ENCODE results near the gene KLHL29. TPM values are rescaled to one million over a fixed set of nuclear protein-coding genes. Genes with fewer than 3 reads are reported as not detected.

Gene KLHL29
- polyA plus RNA-seq, 1 of the 3 experiments (the other 2 are of a cell fraction) = 4.6 TPM

- Histone ChIP-seq H3K36me3 (replicated peaks in 1 of 2; ENCODE audit: control insufficient read depth in 1 of 2, insufficient read depth in 2 of 2, low read length in 1 of 2) (no peaks in the 10 kb centered on the region), H3K9me3 (no peaks in the 10 kb centered on the region), H4K20me1 (ENCODE audit: insufficient read depth) (no peaks in the 10 kb centered on the region), H3F3A (replicated peaks; ENCODE audit: insufficient read depth) (no peaks in the 10 kb centered on the region), H3K4me2 (no peak overlapping the region), H3K27me3 (ENCODE audit: insufficient read depth) (no peaks in the 10 kb centered on the region), H3K79me2 (ENCODE audit: insufficient read depth) (no peaks in the 10 kb centered on the region), H3K9me2 (no peaks in the 10 kb centered on the region), H3K4me1 (ENCODE audit: control insufficient read depth in 1 of 2, insufficient read depth in 2 of 2, low read depth in 1 of 2, low read length in 1 of 2) (peaks cover 0 to 68% of the 10 kb centered on the region in 2 experiments; a peak in 2 of 4 replicates), H3K27ac (ENCODE audit: low read depth in 2 of 2, low read length in 1 of 2) (no peak overlapping the region), H3K9ac (no peak overlapping the region), H2AFZ (ENCODE audit: low read depth) (no peak overlapping the region), H3K4me3 (ENCODE audit: low read depth in 2 of 2, low read length in 1 of 2) (no peak overlapping the region)
- CTCF ChIA-PET = interaction anchor here (1.0 to 3.8 kb wide), 2 partner anchors 15 to 48 kb away, joined by 6 to 20 read pairs; no protein-coding TSS in a partner anchor
- no peak for DNase-seq
- TF ChIP-seq TCF12 (IDR thresholded peaks at IDR 0.05) (no peak), EP300 (IDR thresholded peaks at IDR 0.05; ENCODE audit: borderline replicate concordance in 1 of 2, low read depth in 1 of 2, low read length in 1 of 2) (no peak), GATA2 (CRISPR knock-in tag; IDR thresholded peaks at IDR 0.05) (no peak), SMC3 (IDR thresholded peaks at IDR 0.05; ENCODE audit: low read depth, low read length) (no peak), FOXM1 (IDR thresholded peaks at IDR 0.05; ENCODE audit: low read depth) (no peak), TAF1 (IDR thresholded peaks at IDR 0.05; ENCODE audit: borderline replicate concordance, low read depth, low read length) (no peak), MAX (IDR thresholded peaks at IDR 0.05; ENCODE audit: low read depth) (no peak), USF2 (IDR thresholded peaks at IDR 0.05; ENCODE audit: borderline replicate concordance, low read depth, low read length) (no peak), RXRA (IDR thresholded peaks at IDR 0.05; ENCODE audit: borderline replicate concordance, low read depth) (no peak), SIN3A (IDR thresholded peaks at IDR 0.05; ENCODE audit: borderline replicate concordance, low read depth, low read length) (no peak), FOSL2 (IDR thresholded peaks at IDR 0.05; ENCODE audit: borderline replicate concordance, low read depth) (no peak), IRF3 (IDR thresholded peaks at IDR 0.05; ENCODE audit: low read depth, low read length) (no peak), CTCF (IDR thresholded peaks at IDR 0.05) (no peak), RCOR1 (IDR thresholded peaks at IDR 0.05; ENCODE audit: low read length) (no peak)
- 88% methylated on average over 15 of the region's 15 CpGs for WGBS (ENCODE audit: low lambda C conversion rate)
- POLR2A ChIA-PET = no interaction called here
These were observed 122.5 kb downstream of the KLHL29 start for GRCh38 chr2:23507267-23508065.

Data from SK-N-SH (cell line).